Spleen (tissue), 11 donors: ENCODE results near the gene NRBF2. TPM values are rescaled to one million over a fixed set of nuclear protein-coding genes. Genes with fewer than 3 reads are reported as not detected.
A peak's percentile ranks its signal among the peaks of the same experiment; 100 is the strongest.

Experiments
- DNase-seq: peaks from one replicate; pipeline ENCODE4 v3.0.0-alpha.2; 2020
- H3K27ac ChIP-seq, 8 donors: fragments of 200-600 bp; sonication (generic) in 7 of 8; 1 replicate in 4 of 8; 2 replicates in 4 of 8; pipeline versions ENCODE4 v1.5.0 to v1.8.0; 2016 to 2021; ENCODE audit warnings: inconsistent platforms in 4 of 8, mild to moderate bottlenecking in 4 of 8, moderate library complexity in 1 of 8
- H3K27me3 ChIP-seq, 7 donors: fragments of 200-600 bp; sonication (generic) in 6 of 7; replicated peaks in 1 of 7; 1 replicate in 4 of 7; 2 replicates in 3 of 7; pipeline versions ENCODE4 v1.5.0 to v1.8.0; 2016 to 2021; ENCODE audit warnings: inconsistent platforms in 3 of 7, mild to moderate bottlenecking in 1 of 7
- H3K36me3 ChIP-seq, 6 donors: fragments of 200-600 bp; sonication (generic) in 5 of 6; 1 replicate in 4 of 6; 2 replicates in 2 of 6; pipeline versions ENCODE4 v1.5.0 to v1.8.0; 2016 to 2021; ENCODE audit warnings: inconsistent platforms in 2 of 6
- H3K4me1 ChIP-seq, 6 donors: fragments of 200-600 bp; sonication (generic) in 5 of 6; 1 replicate in 3 of 6; 2 replicates in 3 of 6; pipeline versions ENCODE4 v1.5.0 to v1.8.0; 2016 to 2021; ENCODE audit warnings: inconsistent platforms in 3 of 6
- H3K4me3 ChIP-seq, 8 donors: fragments of 200-600 bp; sonication (generic) in 7 of 8; 1 replicate in 4 of 8; 2 replicates in 4 of 8; pipeline versions ENCODE4 v1.5.0 to v1.8.0; 2016 to 2021; ENCODE audit warnings: inconsistent platforms in 4 of 8, mild to moderate bottlenecking in 4 of 8, moderate library complexity in 2 of 8
- H3K9me3 ChIP-seq, 8 donors: fragments of 200-600 bp; sonication (generic) in 7 of 8; 1 replicate in 4 of 8; 2 replicates in 4 of 8; pipeline versions ENCODE4 v1.5.0 to v1.8.0; 2016 to 2021; ENCODE audit warnings: inconsistent platforms in 4 of 8
- CTCF ChIP-seq, 11 experiments: fragments of 200-600 bp in 7 of 11; fragments of 450-650 bp in 4 of 11; sonication (generic) in 4 of 11; IDR thresholded peaks in 8 of 11; conservative IDR thresholded peaks in 3 of 11; 1 replicate in 7 of 11; 2 replicates in 4 of 11; pipeline versions ENCODE4 v1.4.0 to v1.8.0; 2016 to 2021; ENCODE audit warnings: antibody characterized with exemption in 11 of 11, inconsistent platforms in 4 of 11, mild to moderate bottlenecking in 1 of 11
- POLR2A ChIP-seq, 3 donors: fragments of 450-650 bp; IDR thresholded peaks; one replicate each; pipeline ENCODE4 v1.5.1; 2017; ENCODE audit warnings: antibody characterized with exemption in 3 of 3, mild to moderate bottlenecking in 1 of 3
- POLR2AphosphoS5 ChIP-seq, 3 donors: sonication (generic); formaldehyde crosslinking; IDR thresholded peaks; one replicate each; pipeline ENCODE4 v1.5.1; 2017; ENCODE audit warnings: antibody characterized with exemption in 3 of 3
- WGBS, 5 donors: extraction: QIAGEN DNeasy Blood & Tissue Kit in 3 of 5; methylation state at CpG; one replicate each; pipeline versions ENCODE4 v1.1.5 to v1.1.7; 2013 to 2018; 5-methylcytosine and 5-hydroxymethylcytosine counted together
- intact Hi-C: fragments of 100-400 bp; cut with DNase I; formaldehyde crosslinking; loops from one replicate; pipeline ENCODE4 v1.15.0; 2023; ENCODE audit warnings: low total_unique reads
- polyA plus RNA-seq, 3 donors: library from polyadenylated mRNA; stranded (reverse); fragments of 200-250 nt; gene quantifications; one replicate each; pipeline ENCODE4 v1.2.1, GENCODE V29; 2013
- total RNA-seq, 7 donors: library from RNA; depleted of rRNA in 3 of 7; stranded (reverse); fragments of >200 nt in 3 of 7; fragmentation: NEBNext Ultra II Directional in 4 of 7; extraction: Animal tissue kit (Norgen Biotek cat#: 25700) in 4 of 7; gene quantifications; one replicate each; pipeline versions ENCODE4 v1.1.0 to v1.2.1, GENCODE V29; 2016 to 2021
- donor health status: healthy with polysubstance abuse.
- donor health status: DM: no; HTN: no; CAD: no; lungs with moderate emphysema.
- donor health status: DM: no; HTN: no; CAD: no.
- donor health status: Bipolar disorder and iron deficiency.
- donor health status: healthy.
- donor health status: DM: no; HTN: no; CAD: no.
- donor health status: DM: yes; HTN: yes; CAD: no.

Gene NRBF2
- total and polyA plus RNA-seq, 10 donors = 10.3 to 44.1 (median 31.7) TPM

GRCh38 chr10:63171926-63172325, 38.8 kb downstream of the NRBF2 start:
- 95 to 100% (median 96%) methylated on average over 1 of the region's 1 CpG for WGBS, 5 donors
- DNase-seq = no peak
- H3K9me3 ChIP-seq = no peaks in the 10 kb centered on the region
- no peaks in the 10 kb centered on the region for H3K27me3 ChIP-seq
- TF ChIP-seq CTCF (IDR thresholded peaks at IDR 0.05 in 8 of 11, conservative IDR thresholded peaks at IDR 0.05 in 3 of 11) = no peak
- no peak for TF ChIP-seq POLR2AphosphoS5 (IDR thresholded peaks at IDR 0.05)
- no peak for TF ChIP-seq POLR2A (IDR thresholded peaks at IDR 0.05)
- peaks cover 0 to 95% (median 42%) of the 10 kb centered on the region in 6 donors for H3K36me3 ChIP-seq
- no peak overlapping the region for H3K4me3 ChIP-seq
- H3K27ac ChIP-seq = peak overlapping the region in 1 of 8 donors; percentile 25
- intact Hi-C loops = no loop called here
- peaks cover 3 to 59% (median 35%) of the 10 kb centered on the region in 6 donors for H3K4me1 ChIP-seq

- TF ChIP-seq POLR2A (IDR thresholded peaks at IDR 0.05) = no peak
- TF ChIP-seq POLR2AphosphoS5 (IDR thresholded peaks at IDR 0.05) = no peak
- no peak for TF ChIP-seq CTCF (IDR thresholded peaks at IDR 0.05 in 8 of 11, conservative IDR thresholded peaks at IDR 0.05 in 3 of 11)
- intact Hi-C loops = no loop called here
- peaks cover 0 to 95% (median 51%) of the 10 kb centered on the region in 6 donors for H3K36me3 ChIP-seq
- peak overlapping the region in 6 of 8 donors; percentile 3 to 68 (median 44) for H3K27ac ChIP-seq
- DNase-seq = no peak
- peaks cover 3 to 57% (median 33%) of the 10 kb centered on the region in 6 donors for H3K4me1 ChIP-seq
- no peaks in the 10 kb centered on the region for H3K9me3 ChIP-seq
- H3K4me3 ChIP-seq = no peak overlapping the region
- 92 to 100% (median 100%) methylated on average over 1 of the region's 1 CpG for WGBS, 5 donors
- no peaks in the 10 kb centered on the region for H3K27me3 ChIP-seq
These were observed 40.5 kb downstream of the NRBF2 start for GRCh38 chr10:63173468-63174232.

- no peaks in the 10 kb centered on the region for H3K9me3 ChIP-seq
- DNase-seq = no peak
- peaks cover 0 to 95% (median 55%) of the 10 kb centered on the region in 6 donors for H3K36me3 ChIP-seq
- no peaks in the 10 kb centered on the region for H3K27me3 ChIP-seq
- TF ChIP-seq POLR2AphosphoS5 (IDR thresholded peaks at IDR 0.05) (no peak), CTCF (IDR thresholded peaks at IDR 0.05 in 8 of 11, conservative IDR thresholded peaks at IDR 0.05 in 3 of 11) (no peak), POLR2A (IDR thresholded peaks at IDR 0.05) (no peak)
- H3K4me3 ChIP-seq = no peak overlapping the region
- H3K27ac ChIP-seq = peak overlapping the region in 1 of 8 donors; percentile 68
- WGBS, 5 donors = 91 to 98% (median 93%) methylated on average over 1 of the region's 1 CpG
- intact Hi-C loops = no loop called here
- H3K4me1 ChIP-seq = peaks cover 3 to 49% (median 30%) of the 10 kb centered on the region in 6 donors
These were observed 42.4 kb downstream of the NRBF2 start for GRCh38 chr10:63175534-63175933.

- Histone ChIP-seq H3K36me3 (peaks cover 2 to 100% (median 87%) of the 10 kb centered on the region in 6 donors), H3K9me3 (no peaks in the 10 kb centered on the region), H3K27ac (no peak overlapping the region), H3K27me3 (no peaks in the 10 kb centered on the region), H3K4me3 (no peak overlapping the region), H3K4me1 (no peaks in the 10 kb centered on the region)
- 86 to 97% (median 88%) methylated on average over 1 of the region's 1 CpG for whole genome bisulfite sequencing, 5 donors
- intact Hi-C loops = no loop called here
- no peak for TF ChIP-seq POLR2AphosphoS5 (IDR thresholded peaks at IDR 0.05)
- TF ChIP-seq CTCF (IDR thresholded peaks at IDR 0.05 in 8 of 11, conservative IDR thresholded peaks at IDR 0.05 in 3 of 11) = no peak
- no peak for TF ChIP-seq POLR2A (IDR thresholded peaks at IDR 0.05)
- no peak for DNase-seq
These were observed 59.7 kb downstream of the NRBF2 start for GRCh38 chr10:63192826-63193225.
